Ovary (tissue), 9 donors: ENCODE data around the gene CHST9. TPM values are rescaled to one million over a fixed set of nuclear protein-coding genes. Genes with fewer than 3 reads are reported as not detected.

ENCODE experiments used
- DNase-seq, 5 donors: peaks; one replicate each; pipeline ENCODE4 v3.0.0-alpha.2; 2019 to 2020
- H3K27ac ChIP-seq, 2 donors: fragments of 200-600 bp; one replicate each; pipeline versions ENCODE4 v1.5.1 to v1.8.0; 2019 to 2022
- H3K27me3 ChIP-seq: fragments of 200-600 bp; one replicate; pipeline ENCODE4 v1.8.0; 2022
- H3K36me3 ChIP-seq: fragments of 200-600 bp; sonication (generic); one replicate; pipeline ENCODE4 v1.5.1; 2019
- H3K4me1 ChIP-seq: one replicate; pipeline ENCODE4 v1.8.1; 2013; ENCODE audit warnings: mild to moderate bottlenecking, moderate library complexity; ENCODE audit not compliant: insufficient read depth
- H3K4me3 ChIP-seq: fragments of 200-600 bp; sonication (generic); one replicate; pipeline ENCODE4 v1.5.1; 2017
- H3K9me3 ChIP-seq, 2 donors: fragments of 200-600 bp in 1 of 2; sonication (generic) in 1 of 2; one replicate each; pipeline versions ENCODE4 v1.5.1 to v1.8.1; 2013 to 2019; ENCODE audit warnings: mild to moderate bottlenecking in 1 of 2, moderate library complexity in 1 of 2
- CTCF ChIP-seq, 3 donors: fragments of 450-650 bp in 2 of 3; fragments of 200-600 bp in 1 of 3; IDR thresholded peaks; one replicate each; pipeline versions ENCODE4 v1.5.1 to v1.8.0; 2016 to 2022; ENCODE audit warnings: antibody characterized with exemption in 3 of 3, mild to moderate bottlenecking in 1 of 3
- EP300 ChIP-seq: sonication (generic); formaldehyde crosslinking; IDR thresholded peaks from one replicate; pipeline ENCODE4 v1.6.1; 2017; ENCODE audit warnings: antibody characterized with exemption
- POLR2A ChIP-seq: fragments of 450-650 bp; IDR thresholded peaks from one replicate; pipeline ENCODE4 v1.6.1; 2017; ENCODE audit warnings: antibody characterized with exemption, mild to moderate bottlenecking, moderate library complexity
- WGBS, 3 donors: extraction: QIAGEN DNeasy Blood & Tissue Kit in 1 of 3; methylation state at CpG; one replicate each; pipeline versions ENCODE4 v1.1.5 to v1.1.7; 2013 to 2017; 5-methylcytosine and 5-hydroxymethylcytosine counted together
- intact Hi-C, 4 donors: fragments of 100-400 bp; cut with DNase I; formaldehyde crosslinking; loops; one replicate each; pipeline versions ENCODE4 v1.11.0 to v1.15.1; 2022 to 2023
- polyA plus RNA-seq, 2 donors: library from polyadenylated mRNA; stranded (reverse); fragments of 200-250 nt in 1 of 2; fragments of 350-450 nt in 1 of 2; fragmentation: Illumina TruSeq in 1 of 2; extraction: RNeasy Lipid Tissue Mini Kit (QIAGEN cat#74804) in 1 of 2; gene quantifications; one replicate each; pipeline ENCODE4 v1.2.3, GENCODE V29; 2013 to 2014
- total RNA-seq, 7 donors: library from RNA; depleted of rRNA in 2 of 7; stranded (reverse); fragments of >200 nt in 2 of 7; fragmentation: NEBNext Ultra II Directional in 3 of 7; extraction: Animal tissue kit (Norgen Biotek cat#: 25700) in 3 of 7; gene quantifications; one replicate each; pipeline versions ENCODE4 v1.1.0 to v1.2.4, GENCODE V29; 2016 to 2023
- donor health status: DM: no; HTN: no; CAD: no; lungs with moderate emphysema.
- donor health status: DM: no; HTN: no; CAD: no.
- donor health status: Bipolar disorder and iron deficiency.
- donor health status: DM: yes; HTN: yes; CAD: no.
- donor health status: DM: no; HTN: no; CAD: no.
- donor health status: DM: yes; HTN: yes; CAD: no.

The CHST9 gene
- total and polyA plus RNA-seq, 9 donors, result 0.02 to 3.6 (median 0.12) TPM; not detected in 1

- Histone ChIP-seq H3K9me3 (no peaks in the 10 kb centered on the region), H3K36me3 (no peaks in the 10 kb centered on the region), H3K4me1 (no peaks in the 10 kb centered on the region), H3K27me3 (no peaks in the 10 kb centered on the region), H3K4me3 (no peak overlapping the region), H3K27ac (no peak overlapping the region)
- WGBS, 3 donors, result 2 to 16% (median 4%) methylated on average over 2 of the region's 2 CpGs
- no peak for DNase-seq
- TF ChIP-seq CTCF (IDR thresholded peaks at IDR 0.05), result no peak
- no peak for TF ChIP-seq POLR2A
- no peak for TF ChIP-seq EP300
- intact Hi-C loops, result loop anchor here in 1 of 4 donors (10.0 kb wide), 1 partner anchor 193 kb away; no protein-coding TSS in a partner anchor
Observed at GRCh38 chr18:27007880-27008279, 177.2 kb downstream of the CHST9 start.

GRCh38 chr18:27005589-27005988 is 179.5 kb downstream of the CHST9 start:
- Histone ChIP-seq H3K27ac (no peak overlapping the region), H3K9me3 (no peaks in the 10 kb centered on the region), H3K36me3 (no peaks in the 10 kb centered on the region), H3K4me1 (no peaks in the 10 kb centered on the region), H3K4me3 (no peak overlapping the region), H3K27me3 (no peaks in the 10 kb centered on the region)
- no peak for TF ChIP-seq POLR2A
- TF ChIP-seq CTCF (IDR thresholded peaks at IDR 0.05), result no peak
- TF ChIP-seq EP300, result no peak
- DNase-seq, result no peak
- intact Hi-C loops, result loop anchor here in 1 of 4 donors (10.0 kb wide), 1 partner anchor 191 kb away; no protein-coding TSS in a partner anchor
- 15 to 29% (median 18%) methylated on average over 1 of the region's 1 CpG for WGBS, 3 donors

- peak; percentile 35 to 49 (median 49) for TF ChIP-seq CTCF (IDR thresholded peaks at IDR 0.05)
- TF ChIP-seq EP300, result no peak
- intact Hi-C loops, result loop anchor here in 1 of 4 donors (10.0 kb wide), 1 partner anchor 189 kb away; no protein-coding TSS in a partner anchor
Observed at GRCh38 chr18:27004056-27004829, 180.9 kb downstream of the CHST9 start.

GRCh38 chr18:26999797-27000196 is 185.3 kb downstream of the CHST9 start:
- intact Hi-C loops, result loop anchor here in 1 of 4 donors (10.0 kb wide), 1 partner anchor 185 kb away; no protein-coding TSS in a partner anchor
- Histone ChIP-seq H3K9me3 (no peaks in the 10 kb centered on the region), H3K4me1 (peaks cover 2% of the 10 kb centered on the region), H3K4me3 (no peak overlapping the region), H3K36me3 (no peaks in the 10 kb centered on the region), H3K27ac (no peak overlapping the region), H3K27me3 (no peaks in the 10 kb centered on the region)
- no peak for DNase-seq
- TF ChIP-seq EP300 (no peak), CTCF (IDR thresholded peaks at IDR 0.05) (no peak), POLR2A (no peak)
- WGBS, 3 donors, result 37 to 50% (median 45%) methylated on average over 3 of the region's 3 CpGs

More at GRCh38 chr18:27004056-27004829, 180.9 kb downstream of the CHST9 start:
- Histone ChIP-seq H3K36me3 (no peaks in the 10 kb centered on the region), H3K4me1 (no peaks in the 10 kb centered on the region), H3K9me3 (no peaks in the 10 kb centered on the region), H3K27me3 (no peaks in the 10 kb centered on the region), H3K4me3 (no peak overlapping the region), H3K27ac (no peak overlapping the region)
- DNase-seq, result no peak
- 37 to 47% (median 39%) methylated on average over 9 of the region's 9 CpGs for WGBS, 3 donors
